Cardiac fibroblast (primary cell): Measurements from ENCODE around the gene NUP93.

Experiments used
- DNase-seq, 2 donors: peaks; one replicate each; pipeline versions ENCODE4 v3.0.0 to v3.0.0-alpha.2; 2010; ENCODE audit warnings: low read depth in 2 of 2
- H3K4me3 ChIP-seq, 2 donors: replicated peaks in 1 of 2; 1 replicate in 1 of 2; 2 replicates in 1 of 2; pipeline ENCODE4 v1.5.1; 2011; ENCODE audit warnings: low read depth in 2 of 2, low read length in 2 of 2, mild to moderate bottlenecking in 2 of 2, moderate library complexity in 1 of 2
- CTCF ChIP-seq: IDR thresholded peaks from one replicate; pipeline ENCODE4 v1.5.1; 2011; ENCODE audit warnings: low read depth, mild to moderate bottlenecking, low read length, inconsistent platforms

Gene NUP93

GRCh38 chr16:56729735-56730662 is at the start of gene NUP93:
Gene NUP93, plus strand, starts transcription at chr16:56730129. Its CDS starts 18,119 bp downstream, at chr16:56748248.
- TF ChIP-seq CTCF = no peak
- H3K4me3 ChIP-seq = peak within 1 kb of the TSS; percentile 98 to 100

DNA sequence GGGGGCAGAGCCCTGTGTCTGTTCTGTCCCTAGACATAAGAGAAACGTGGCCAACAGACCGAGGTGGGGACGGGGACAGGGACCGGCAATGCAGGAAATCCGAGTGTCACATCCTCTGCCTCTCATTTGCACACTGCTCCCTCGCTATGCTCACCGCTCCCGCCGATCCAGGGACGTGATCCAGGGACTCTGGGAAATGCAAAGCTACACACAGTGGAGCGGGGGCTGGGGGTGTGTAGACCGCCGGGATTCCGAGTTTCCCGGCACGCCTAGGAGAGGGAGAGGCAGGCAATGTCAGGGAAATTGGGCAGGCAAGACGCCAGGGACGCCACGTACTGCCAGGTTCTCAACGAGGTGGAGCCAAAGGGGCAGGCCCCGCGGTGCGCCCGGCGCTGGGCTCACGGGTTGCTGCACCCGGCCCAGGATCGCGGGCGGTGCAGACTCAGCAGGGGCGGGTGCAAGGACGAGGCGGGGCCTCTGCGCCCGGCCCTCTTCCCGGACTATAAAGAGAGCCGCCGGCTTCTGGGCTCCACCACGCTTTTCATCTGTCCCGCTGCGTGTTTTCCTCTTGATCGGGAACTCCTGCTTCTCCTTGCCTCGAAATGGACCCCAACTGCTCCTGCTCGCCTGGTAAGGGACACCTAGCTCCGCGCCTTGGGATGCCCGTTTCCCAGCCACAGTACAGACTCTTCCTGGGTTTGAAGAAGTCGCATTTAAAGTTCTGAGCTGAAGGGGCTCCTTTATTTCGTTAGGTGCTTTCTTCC is 47.8 kb upstream of the NUP93 start, which contains the start of gene MT1X:
Gene MT1X (plus strand): TSS at position 532 of the 764 bp plus-strand sequence. CDS start 71 bp downstream, at position 603.
- no peak for TF ChIP-seq CTCF

More at GRCh38 chr16:56729735-56730662, at the start of gene NUP93:
- peak; percentile 93 to 94 for DNase-seq

GRCh38 chr16:56682703-56683397 is 47.1 kb upstream of the NUP93 start:
- TF ChIP-seq CTCF = no peak
- DNase-seq = no peak
- peak overlapping the region; percentile 52 to 70 for H3K4me3 ChIP-seq

More for the DNA sequence above, 47.8 kb upstream of the NUP93 start, which contains the start of gene MT1X:
- peak; percentile 90 to 94 for DNase-seq
- H3K4me3 ChIP-seq = peak within 1 kb of the TSS; percentile 52 to 70

- no peak for DNase-seq
- TF ChIP-seq CTCF = no peak
- peak overlapping the region; percentile 4 to 70 for H3K4me3 ChIP-seq
These were observed 46.3 kb upstream of the NUP93 start for GRCh38 chr16:56683424-56684172.

DNA sequence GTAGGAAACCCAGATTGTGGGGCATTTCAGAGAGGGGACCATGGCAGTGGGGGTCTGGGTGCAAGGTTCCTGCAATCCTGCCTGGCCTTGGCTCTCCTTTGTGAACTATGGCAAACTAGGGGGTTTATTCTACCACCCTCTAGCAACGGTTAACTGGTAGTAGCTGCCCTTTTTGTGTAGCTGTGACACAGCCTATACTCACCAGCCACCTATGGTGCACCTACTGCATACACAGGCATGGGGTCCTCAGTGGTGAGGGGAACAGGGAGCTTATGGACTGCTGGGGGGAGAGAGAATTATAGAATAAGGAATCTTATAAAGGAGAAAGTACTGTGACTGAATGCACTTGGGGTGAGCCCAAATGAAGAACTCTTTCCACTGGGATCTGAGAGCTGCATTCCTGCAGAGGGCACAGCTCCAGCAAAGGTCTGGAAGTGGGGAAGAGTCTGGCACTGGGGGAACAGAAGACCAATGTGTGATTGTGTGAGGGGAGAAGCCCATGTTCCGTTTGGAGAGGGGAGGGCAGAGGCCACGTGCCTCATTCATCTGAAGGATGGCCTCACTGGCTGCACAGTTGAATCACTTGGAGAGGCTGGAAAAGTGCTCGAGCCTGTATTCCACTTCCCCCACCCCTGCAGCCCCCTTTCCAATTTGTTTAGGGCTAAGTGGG is 45.5 kb upstream of the NUP93 start:
- TF ChIP-seq CTCF = no peak
- no peak for DNase-seq
- no peak overlapping the region for H3K4me3 ChIP-seq
